OCI-LY7 (cell line): Measurements from ENCODE around the gene SLC39A3. TPM values are rescaled to one million over a fixed set of nuclear protein-coding genes. Genes with fewer than 3 reads are reported as not detected.

Experiments
- BruUV-seq: library from RNA; stranded (reverse); fragments of 400-500 nt; replicated peaks from 2 replicates; lab custom pipeline; 2021; lab: Mats Ljungman, UMichigan
- CTCF ChIA-PET: fragments of 300-600 bp; sonication (Branson Sonifier 250); formaldehyde crosslinking; loops from one replicate; lab custom pipeline; 2022; ENCODE audit warnings: antibody characterized with exemption; ENCODE audit not compliant: unreplicated experiment; lab: Charles Lee
- POLR2A ChIA-PET: fragments of 300-600 bp; sonication (Branson Sonifier 250); formaldehyde crosslinking; loops from one replicate; lab custom pipeline; 2022; ENCODE audit warnings: antibody characterized with exemption; lab: Charles Lee
- DNase-seq: peaks from one replicate; pipeline ENCODE4 v3.0.0-alpha.2; 2015; ENCODE audit warnings: low spot score
- H2AFZ ChIP-seq: fragments of 200-600 bp; sonication (generic), shearing (Covaris generic); 2 replicates; pipeline ENCODE4 v1.6.1; 2014; ENCODE audit warnings: mild to moderate bottlenecking, antibody characterized with exemption, low read length, moderate library complexity
- H3K27ac ChIP-seq: fragments of 200-600 bp; sonication (generic); 2 replicates; pipeline ENCODE4 v1.5.1; 2014; ENCODE audit warnings: mixed run types, low read depth, mild to moderate bottlenecking, moderate library complexity, low read length, inconsistent platforms; ENCODE audit not compliant: poor library complexity, severe bottlenecking
- H3K36me3 ChIP-seq: fragments of 200-600 bp; sonication (generic); 2 replicates; pipeline ENCODE4 v1.6.1; 2014; ENCODE audit warnings: mild to moderate bottlenecking, antibody characterized with exemption, low read length, moderate library complexity, mixed read lengths; ENCODE audit not compliant: insufficient read depth
- H3K4me1 ChIP-seq: fragments of 200-600 bp; sonication (generic); 2 replicates; pipeline ENCODE4 v1.5.1; 2014; ENCODE audit warnings: mild to moderate bottlenecking, low read length; ENCODE audit not compliant: insufficient read depth, poor library complexity, severe bottlenecking
- H3K4me2 ChIP-seq: fragments of 200-600 bp; sonication (generic); 2 replicates; pipeline ENCODE4 v1.6.1; 2014; ENCODE audit warnings: mild to moderate bottlenecking, low read length
- H3K4me3 ChIP-seq: fragments of 200-600 bp; sonication (generic); 2 replicates; pipeline ENCODE4 v1.5.1; 2014; ENCODE audit warnings: mild to moderate bottlenecking, low read depth, low read length; ENCODE audit not compliant: poor library complexity, severe bottlenecking
- H3K79me2 ChIP-seq: fragments of 200-600 bp; sonication (generic); 2 replicates; pipeline ENCODE4 v1.6.1; 2016; ENCODE audit warnings: low read depth, mild to moderate bottlenecking, low read length, moderate library complexity, mixed read lengths; ENCODE audit not compliant: insufficient read depth
- H3K9me2 ChIP-seq: fragments of 200-600 bp; sonication (generic); 2 replicates; pipeline ENCODE4 v1.6.1; 2016; ENCODE audit warnings: mild to moderate bottlenecking, low read length, mixed read lengths; ENCODE audit not compliant: insufficient read depth
- H3K9me3 ChIP-seq: fragments of 200-600 bp; sonication (generic); 2 replicates; pipeline ENCODE4 v1.6.1; 2014; ENCODE audit warnings: mild to moderate bottlenecking, mixed run types, low read length, mixed read lengths
- H4K20me1 ChIP-seq: fragments of 200-600 bp; sonication (generic); 2 replicates; pipeline ENCODE4 v1.6.1; 2014; ENCODE audit warnings: mild to moderate bottlenecking, antibody characterized with exemption, low read length, moderate library complexity, mixed read lengths; ENCODE audit not compliant: insufficient read depth
- CTCF ChIP-seq: fragments of 200-600 bp; sonication (generic); conservative IDR thresholded peaks from 2 replicates; pipeline ENCODE4 v1.5.1; 2014; ENCODE audit warnings: mild to moderate bottlenecking, antibody characterized with exemption, low read length, moderate library complexity, mixed read lengths
- EZH2phosphoT487 ChIP-seq: fragments of 200-600 bp; sonication (generic); IDR thresholded peaks from 2 replicates; pipeline ENCODE4 v1.6.1; 2018; ENCODE audit warnings: low read depth, borderline replicate concordance, mild to moderate bottlenecking, mixed run types, antibody characterized with exemption, low read length, moderate library complexity, mixed read lengths
- intact Hi-C: fragments of 100-400 bp; cut with micrococcal nuclease; formaldehyde crosslinking; loops from one replicate; pipeline ENCODE4 v1.10.0; 2022; ENCODE audit not compliant: unreplicated experiment
- total RNA-seq, 2 experiments: library from RNA; depleted of rRNA in 1 of 2; stranded (reverse); fragments of >200 nt in 1 of 2; shearing (Covaris generic) in 1 of 2; gene quantifications; 2 replicates each; pipeline ENCODE4 v1.2.3, GENCODE V29; 2014 to 2022

SLC39A3 gene
- total RNA-seq, 2 experiments from 2014 or later = 45.6 to 46.8 TPM

DNA sequence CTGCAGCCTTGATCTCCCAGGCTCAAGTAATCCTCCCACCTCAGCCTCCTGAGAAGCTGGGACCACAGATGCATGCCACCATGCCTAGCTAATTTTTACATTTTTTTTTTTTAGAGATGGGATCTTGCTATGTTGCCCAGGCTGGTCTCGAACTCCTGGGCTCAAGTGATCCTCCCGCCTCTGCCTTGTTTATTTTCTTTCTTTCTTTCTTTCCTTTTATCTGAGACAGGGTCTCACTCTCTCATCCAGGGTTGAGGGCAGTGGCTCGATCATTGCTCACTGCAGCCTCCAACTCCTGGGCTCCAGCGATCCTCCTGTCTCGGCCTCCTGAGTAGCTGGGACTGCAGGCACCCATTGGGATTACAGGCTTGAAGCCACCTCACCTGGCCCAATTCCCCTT is 33.6 kb downstream of the SLC39A3 start:
- POLR2A ChIA-PET = no interaction called here
- Histone ChIP-seq H4K20me1 (peaks cover 4% of the 10 kb centered on the region; the same call in 1 of the 2 replicates), H3K9me2 (no peaks in the 10 kb centered on the region), H3K27ac (no peak overlapping the region), H3K4me2 (no peak overlapping the region), H3K9me3 (no peaks in the 10 kb centered on the region), H2AFZ (no peak overlapping the region), H3K4me1 (peaks cover 32% of the 10 kb centered on the region), H3K79me2 (no peaks in the 10 kb centered on the region), H3K36me3 (no peaks in the 10 kb centered on the region), H3K4me3 (no peak overlapping the region)
- CTCF ChIA-PET = no interaction called here
- intact Hi-C loops = no loop called here
- BruUV-seq = no TSS peak
- DNase-seq = no peak
- no peak for TF ChIP-seq CTCF
- TF ChIP-seq EZH2phosphoT487 = no peak

DNA sequence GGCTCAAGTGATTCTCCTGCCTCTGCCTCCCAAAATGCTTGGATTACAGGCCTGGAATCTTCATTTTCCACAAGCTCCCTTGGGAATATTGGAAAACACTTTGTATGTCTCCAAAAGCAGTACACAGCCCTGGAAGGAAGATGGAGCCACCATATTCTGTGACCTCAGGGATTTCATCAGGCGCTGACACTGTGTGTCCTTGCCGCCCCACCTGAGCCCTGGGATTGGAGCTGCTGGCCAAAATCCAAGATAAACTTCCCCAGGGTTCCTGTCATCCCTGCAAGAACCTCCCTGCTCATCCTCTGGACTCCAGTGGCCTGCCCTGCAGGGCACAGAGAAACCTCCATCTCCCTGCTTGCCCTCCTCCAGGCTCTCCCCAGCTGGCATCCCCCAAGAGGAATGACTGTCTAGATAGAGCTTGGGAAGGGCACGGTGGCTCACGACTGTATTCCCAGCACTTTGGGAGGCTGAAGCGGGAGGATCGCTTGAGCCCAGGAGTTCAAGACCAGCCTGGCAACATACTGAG is 36.1 kb downstream of the SLC39A3 start:
- Histone ChIP-seq H3K27ac (no peak overlapping the region), H3K4me1 (peaks cover 38% of the 10 kb centered on the region), H3K4me2 (no peak overlapping the region), H3K4me3 (no peak overlapping the region), H3K9me2 (no peaks in the 10 kb centered on the region), H3K9me3 (no peaks in the 10 kb centered on the region), H3K79me2 (no peaks in the 10 kb centered on the region), H3K36me3 (no peaks in the 10 kb centered on the region), H2AFZ (no peak overlapping the region), H4K20me1 (peaks cover 4% of the 10 kb centered on the region; the same call in 1 of the 2 replicates)
- DNase-seq = no peak
- POLR2A ChIA-PET = no interaction called here
- no TSS peak for BruUV-seq
- no peak for TF ChIP-seq CTCF
- no peak for TF ChIP-seq EZH2phosphoT487
- intact Hi-C loops = no loop called here
- CTCF ChIA-PET = no interaction called here

GRCh38 chr19:2703077-2703437 is 36.8 kb downstream of the SLC39A3 start:
- H3K9me2 ChIP-seq = no peaks in the 10 kb centered on the region
- peak overlapping the region; percentile 28 for H3K4me3 ChIP-seq
- intact Hi-C loops = no loop called here
- H3K4me1 ChIP-seq = peaks cover 44% of the 10 kb centered on the region
- H2AFZ ChIP-seq = no peak overlapping the region
- no TSS peak for BruUV-seq
- no peak for DNase-seq
- CTCF ChIA-PET = no interaction called here
- no peak overlapping the region for H3K27ac ChIP-seq
- H3K9me3 ChIP-seq = no peaks in the 10 kb centered on the region
- TF ChIP-seq CTCF = no peak
- TF ChIP-seq EZH2phosphoT487 = no peak
- peak overlapping the region; percentile 57 for H3K4me2 ChIP-seq
- H4K20me1 ChIP-seq = peaks cover 4% of the 10 kb centered on the region; the same call in 1 of the 2 replicates
- H3K79me2 ChIP-seq = no peaks in the 10 kb centered on the region
- no peaks in the 10 kb centered on the region for H3K36me3 ChIP-seq
- POLR2A ChIA-PET = no interaction called here
